Measurements from ENCODE around the gene ATAT1. TPM values are rescaled to one million over a fixed set of nuclear protein-coding genes. Genes with fewer than 3 reads are reported as not detected.
A peak's percentile ranks its signal among the peaks of the same experiment; 100 is the strongest.

The ATAT1 gene
- total RNA-seq, 1 experiment from 2014 or later = 30.0 TPM

GRCh38 chr6:30616811-30617564 is 9.7 kb upstream of the ATAT1 start, which contains the start of gene PPP1R10:
Gene PPP1R10 (minus strand): TSS chr6:30617243. CDS start chr6:30609944, 7,299 bp downstream.
- TF ChIP-seq CTCF (IDR thresholded peaks at IDR 0.05; ENCODE audit: unreplicated experiment) = no peak
- intact Hi-C loops (cut with micrococcal nuclease; ENCODE audit: unreplicated experiment) = loop anchor here (5.0 kb wide), 1 partner anchor 105 kb away; the partner anchor contains the start of gene TUBB
- Mint-ChIP-seq H3K27ac (ENCODE audit: unreplicated experiment) (peak within 1 kb of the TSS; percentile 98), H3K4me1 (ENCODE audit: low read depth, unreplicated experiment) (peaks cover 48% of the 10 kb centered on the region), H3K36me3 (ENCODE audit: insufficient read depth, unreplicated experiment) (peaks cover 93% of the 10 kb centered on the region), H3K9me3 (ENCODE audit: low read depth, unreplicated experiment) (no peaks in the 10 kb centered on the region), H3K27me3 (ENCODE audit: unreplicated experiment) (peaks cover 16% of the 10 kb centered on the region), H3K4me3 (ENCODE audit: low read depth, unreplicated experiment) (peak within 1 kb of the TSS; percentile 70)
- BruUV-seq (replicated peaks) = TSS peak; percentile 65
- CTCF ChIA-PET = interaction anchor here (0.6 to 2.0 kb wide), 2 partner anchors 30 to 114 kb away, joined by 3 to 10 read pairs; no protein-coding TSS in a partner anchor
- peak; percentile 99 for DNase-seq

- intact Hi-C loops (cut with micrococcal nuclease; ENCODE audit: unreplicated experiment) = loop anchor here (5.0 kb wide), 1 partner anchor 105 kb away; the partner anchor contains the start of gene TUBB
Measured at GRCh38 chr6:30617565-30618269, 9.0 kb upstream of the ATAT1 start, which contains the start of gene MRPS18B. Gene MRPS18B (plus strand): TSS chr6:30617840. CDS start chr6:30617866, 26 bp downstream.

GRCh38 chr6:30618270-30618797 is 8.3 kb upstream of the ATAT1 start:
- no peak for DNase-seq
- peaks cover 98% of the 10 kb centered on the region for H3K36me3 Mint-ChIP-seq (ENCODE audit: insufficient read depth, unreplicated experiment)
- peak overlapping the region; percentile 98 for H3K27ac Mint-ChIP-seq (ENCODE audit: unreplicated experiment)
- no TSS peak for BruUV-seq (replicated peaks)
- H3K27me3 Mint-ChIP-seq (ENCODE audit: unreplicated experiment) = peaks cover 16% of the 10 kb centered on the region
- H3K4me3 Mint-ChIP-seq (ENCODE audit: low read depth, unreplicated experiment) = peak overlapping the region; percentile 70
- CTCF ChIA-PET = interaction anchor here (1.2 to 2.0 kb wide), 2 partner anchors 54 to 113 kb away, joined by 4 to 10 read pairs; partner anchors contain the start of gene DHX16
- intact Hi-C loops (cut with micrococcal nuclease; ENCODE audit: unreplicated experiment) = loop anchor here (5.0 kb wide), 1 partner anchor 104 kb away; the partner anchor contains the start of gene TUBB
- H3K4me1 Mint-ChIP-seq (ENCODE audit: low read depth, unreplicated experiment) = peaks cover 44% of the 10 kb centered on the region
- no peaks in the 10 kb centered on the region for H3K9me3 Mint-ChIP-seq (ENCODE audit: low read depth, unreplicated experiment)
- no peak for TF ChIP-seq CTCF (IDR thresholded peaks at IDR 0.05; ENCODE audit: unreplicated experiment)

More at GRCh38 chr6:30617565-30618269, 9.0 kb upstream of the ATAT1 start, which contains the start of gene MRPS18B:
- BruUV-seq (replicated peaks) = TSS peak; percentile 79
- Mint-ChIP-seq H3K4me1 (ENCODE audit: low read depth, unreplicated experiment) (peaks cover 46% of the 10 kb centered on the region), H3K4me3 (ENCODE audit: low read depth, unreplicated experiment) (peak within 1 kb of the TSS; percentile 70), H3K36me3 (ENCODE audit: insufficient read depth, unreplicated experiment) (peaks cover 96% of the 10 kb centered on the region), H3K9me3 (ENCODE audit: low read depth, unreplicated experiment) (no peaks in the 10 kb centered on the region), H3K27me3 (ENCODE audit: unreplicated experiment) (peaks cover 16% of the 10 kb centered on the region), H3K27ac (ENCODE audit: unreplicated experiment) (peak within 1 kb of the TSS; percentile 98)
- peak; percentile 98 for DNase-seq
- CTCF ChIA-PET = interaction anchor here (0.6 to 2.0 kb wide), 3 partner anchors 29 to 113 kb away, joined by 3 to 10 read pairs (median 4); partner anchors contain the start of gene DHX16
- no peak for TF ChIP-seq CTCF (IDR thresholded peaks at IDR 0.05; ENCODE audit: unreplicated experiment)

- peak overlapping the region; percentile 70 for H3K4me3 Mint-ChIP-seq (ENCODE audit: low read depth, unreplicated experiment)
- BruUV-seq (replicated peaks) = no TSS peak
- no peaks in the 10 kb centered on the region for H3K9me3 Mint-ChIP-seq (ENCODE audit: low read depth, unreplicated experiment)
- peaks cover 34% of the 10 kb centered on the region for H3K4me1 Mint-ChIP-seq (ENCODE audit: low read depth, unreplicated experiment)
- CTCF ChIA-PET = no interaction called here
- peaks cover 96% of the 10 kb centered on the region for H3K36me3 Mint-ChIP-seq (ENCODE audit: insufficient read depth, unreplicated experiment)
- peak overlapping the region; percentile 98 for H3K27ac Mint-ChIP-seq (ENCODE audit: unreplicated experiment)
- TF ChIP-seq CTCF (IDR thresholded peaks at IDR 0.05; ENCODE audit: unreplicated experiment) = no peak
- no peak for DNase-seq
- peaks cover 16% of the 10 kb centered on the region for H3K27me3 Mint-ChIP-seq (ENCODE audit: unreplicated experiment)
- intact Hi-C loops (cut with micrococcal nuclease; ENCODE audit: unreplicated experiment) = loop anchor here (5.0 kb wide), 1 partner anchor 103 kb away; the partner anchor contains the start of gene TUBB
Measured at GRCh38 chr6:30619561-30619960, 7.1 kb upstream of the ATAT1 start.

Measured in Calu3 (cell line).